HepG2 (cell line): ENCODE results near the gene CTDSP2. TPM values are rescaled to one million over a fixed set of nuclear protein-coding genes. Genes with fewer than 3 reads are reported as not detected.

Source experiments
- ATAC-seq: fragments of 200-7000 bp; cut with Tn5 transposase; 3 replicates; pipeline ENCODE4 v1.9.1; 2020; ENCODE audit warnings: mild to moderate bottlenecking, moderate library complexity
- BruUV-seq: library from RNA; stranded (reverse); fragments of 400-500 nt; replicated peaks from 2 replicates; lab custom pipeline; 2021; lab: Mats Ljungman, UMichigan
- CTCF ChIA-PET: fragments of 300-600 bp; formaldehyde crosslinking; extraction: SDS; loops from one replicate; lab custom pipeline; 2021; ENCODE audit warnings: low total read pairs, inconsistent platforms, low intra/inter-chr PET ratio; lab: Yijun Ruan, JAX
- POLR2A ChIA-PET: fragments of 350-600 bp; sonication (Branson Sonifier 250); formaldehyde crosslinking; loops from one replicate; lab custom pipeline; 2020; ENCODE audit warnings: antibody characterized with exemption, inconsistent platforms; lab: Yijun Ruan, JAX
- DNase-seq: peaks from one replicate; pipeline ENCODE4 v3.0.0-alpha.2; 2015; ENCODE audit warnings: low spot score
- FAIRE-seq: peaks from 3 replicates; lab custom pipeline; 2011; peaks lifted over from hg19 to GRCh38; lab: Jason Lieb, UNC
- H2AFZ ChIP-seq: one replicate; pipeline ENCODE4 v1.6.1; 2011; ENCODE audit warnings: low read length, inconsistent platforms
- H3K27ac ChIP-seq: fragments of 300-600 bp; 3 replicates; pipeline ENCODE4 v1.8.0; 2011; ENCODE audit warnings: mixed run types, mild to moderate bottlenecking, mixed read lengths, low read length, inconsistent platforms; ENCODE audit not compliant: insufficient read depth; ENCODE audit errors: extremely low read length
- H3K27me3 ChIP-seq, 2 experiments: fragments of 200-600 bp in 1 of 2; 2 replicates in 1 of 2; 3 replicates in 1 of 2; pipeline versions ENCODE4 v1.6.0 to v1.8.0; 2011; ENCODE audit warnings: low read length in 2 of 2, mild to moderate bottlenecking in 2 of 2, moderate library complexity in 2 of 2, inconsistent platforms in 1 of 2; ENCODE audit not compliant: insufficient read depth in 2 of 2, control insufficient read depth in 1 of 2
- H3K36me3 ChIP-seq, 2 experiments: fragments of 200-600 bp in 1 of 2; replicated peaks in 1 of 2; 2 replicates in 1 of 2; 3 replicates in 1 of 2; pipeline versions ENCODE4 v1.5.1 to v1.8.0; 2011; ENCODE audit warnings: low read length in 2 of 2, inconsistent platforms in 1 of 2; ENCODE audit not compliant: insufficient read depth in 2 of 2, control insufficient read depth in 1 of 2
- H3K4me1 ChIP-seq: 2 replicates; pipeline ENCODE4 v1.5.1; 2012; ENCODE audit warnings: low read length, inconsistent platforms; ENCODE audit not compliant: insufficient read depth
- H3K4me2 ChIP-seq: 2 replicates; pipeline ENCODE4 v1.6.0; 2011; ENCODE audit warnings: low read depth, low read length, inconsistent platforms
- H3K4me3 ChIP-seq, 3 experiments: fragments of 200-600 bp in 1 of 3; sonication (generic), shearing (Covaris generic) in 1 of 3; replicated peaks in 1 of 3; 2 replicates each; pipeline ENCODE4 v1.5.1; 2011 to 2016; ENCODE audit warnings: low read length in 3 of 3, inconsistent platforms in 2 of 3, low read depth in 2 of 3, mild to moderate bottlenecking in 2 of 3, control low read depth in 1 of 3, mixed read lengths in 1 of 3; ENCODE audit not compliant: insufficient read depth in 1 of 3
- H3K79me2 ChIP-seq: one replicate; pipeline ENCODE4 v1.6.1; 2011; ENCODE audit warnings: low read length, inconsistent platforms; ENCODE audit not compliant: insufficient read depth
- H3K9ac ChIP-seq: 2 replicates; pipeline ENCODE4 v1.6.0; 2011; ENCODE audit warnings: mild to moderate bottlenecking, low read depth, low read length, inconsistent platforms; ENCODE audit not compliant: insufficient read depth
- H3K9me3 ChIP-seq: 2 replicates; pipeline ENCODE4 v1.5.1; 2012; ENCODE audit warnings: mild to moderate bottlenecking, low read length
- H4K20me1 ChIP-seq: 2 replicates; pipeline ENCODE4 v1.6.0; 2011; ENCODE audit warnings: inconsistent platforms, mild to moderate bottlenecking, low read length, moderate library complexity; ENCODE audit not compliant: insufficient read depth
- CTCF ChIP-seq: sonication (generic); formaldehyde crosslinking; IDR thresholded peaks from 2 replicates; pipeline ENCODE4 v1.5.0; 2020; ENCODE audit warnings: mild to moderate bottlenecking, missing genetic modification reagents, moderate library complexity
- MEIS2 ChIP-seq: sonication (generic); formaldehyde crosslinking; IDR thresholded peaks from 2 replicates; pipeline ENCODE4 v1.9.0; 2021; ENCODE audit warnings: mild to moderate bottlenecking, missing genetic modification reagents
- PREB ChIP-seq: sonication (generic); formaldehyde crosslinking; IDR thresholded peaks from 2 replicates; pipeline ENCODE4 v1.4.0; 2020; ENCODE audit warnings: missing genetic modification reagents
- SMC3 ChIP-seq: IDR thresholded peaks from 2 replicates; pipeline ENCODE4 v1.6.1; 2011; ENCODE audit warnings: low read length, improper control_type of control experiment
- STAG1 ChIP-seq: sonication (generic); formaldehyde crosslinking; IDR thresholded peaks from 2 replicates; pipeline ENCODE4 v1.4.0; 2020; ENCODE audit warnings: missing genetic modification reagents
- ZNF280D ChIP-seq: sonication (generic); formaldehyde crosslinking; IDR thresholded peaks from 2 replicates; pipeline ENCODE4 v1.5.1; 2020; ENCODE audit warnings: mild to moderate bottlenecking, missing genetic modification reagents
- ZNF331 ChIP-seq: sonication (generic); formaldehyde crosslinking; IDR thresholded peaks from 2 replicates; pipeline ENCODE4 v1.4.0; 2020; ENCODE audit warnings: missing genetic modification reagents
- WGBS: methylation state at CpG from one replicate; pipeline ENCODE4 v1.1.6; 2017; ENCODE audit warnings: low lambda C conversion rate; 5-methylcytosine and 5-hydroxymethylcytosine counted together
- in situ Hi-C: cut with HindIII; loops from 2 replicates; pipeline ENCODE4 v1.10.0; 2017; ENCODE audit warnings: low pct_unique_long_range_greater_than_20kb; ENCODE audit not compliant: extremely low pct_ligation_motif_present
- intact Hi-C: fragments of 100-400 bp; cut with micrococcal nuclease; formaldehyde crosslinking; loops from one replicate; pipeline ENCODE4 v1.10.0; 2022; ENCODE audit not compliant: unreplicated experiment
- polyA plus RNA-seq, 8 experiments: library from polyadenylated mRNA; depleted of rRNA in 3 of 8; stranded (reverse) in 7 of 8; unstranded in 1 of 8; fragments of >200 nt; fragmentation: Illumina TruSeq in 4 of 8; extraction: Trizol in 4 of 8; gene quantifications; 2 replicates each; pipeline versions ENCODE4 v1.2.1 to v1.2.3, GENCODE V29; 2011 to 2016; ENCODE audit warnings: low read depth in 4 of 8, missing spikeins in 1 of 8, mixed read lengths in 1 of 8; ENCODE audit not compliant: insufficient read depth in 1 of 8
- total RNA-seq, 5 experiments: library from RNA; depleted of rRNA; stranded (reverse); fragments of >200 nt; fragmentation: Illumina TruSeq; extraction: Trizol; gene quantifications; 2 replicates each; pipeline ENCODE4 v1.2.3, GENCODE V29; 2016; ENCODE audit warnings: low read depth in 1 of 5
- TF ChIP-seq, protein P1 (sequence below): sonication (generic); formaldehyde crosslinking; IDR thresholded peaks from 2 replicates; pipeline ENCODE4 v1.4.0; 2020; ENCODE audit warnings: missing genetic modification reagents
- TF ChIP-seq, protein P2 (sequence below): sonication (generic); formaldehyde crosslinking; IDR thresholded peaks from 2 replicates; pipeline ENCODE4 v1.5.1; 2020; ENCODE audit warnings: mild to moderate bottlenecking, moderate library complexity, missing genetic modification reagents

Gene CTDSP2
- total and polyA plus RNA-seq, 2 of the 13 experiments (the other 11 are each of a cell fraction or from before 2014, with no cell fraction given), result 38.1 to 82.5 TPM

GRCh38 chr12:57815177-57816000, 31.1 kb downstream of the CTDSP2 start:
- ChIA-PET POLR2A (interaction anchor here (0.8 to 1.9 kb wide), 3 partner anchors 29 to 43 kb away, joined by 3 to 6 read pairs (median 3); partner anchors contain the start of genes CTDSP2, EEF1AKMT3 and METTL1), CTCF (interaction anchor here (1.3 kb wide), 1 partner anchor 12 kb away, joined by 4 read pairs; no protein-coding TSS in a partner anchor)
- no peaks in the 10 kb centered on the region for H3K79me2 ChIP-seq
- H3K27me3 ChIP-seq, result no peaks in the 10 kb centered on the region
- no peak overlapping the region for H3K9ac ChIP-seq
- H3K27ac ChIP-seq, result no peak overlapping the region
- H3K36me3 ChIP-seq, result no peaks in the 10 kb centered on the region
- no peak overlapping the region for H2AFZ ChIP-seq
- H3K4me2 ChIP-seq, result no peak overlapping the region
- H4K20me1 ChIP-seq, result no peaks in the 10 kb centered on the region
- 92% methylated on average over 9 of the region's 13 CpGs for WGBS
- TF ChIP-seq, protein P1, sequence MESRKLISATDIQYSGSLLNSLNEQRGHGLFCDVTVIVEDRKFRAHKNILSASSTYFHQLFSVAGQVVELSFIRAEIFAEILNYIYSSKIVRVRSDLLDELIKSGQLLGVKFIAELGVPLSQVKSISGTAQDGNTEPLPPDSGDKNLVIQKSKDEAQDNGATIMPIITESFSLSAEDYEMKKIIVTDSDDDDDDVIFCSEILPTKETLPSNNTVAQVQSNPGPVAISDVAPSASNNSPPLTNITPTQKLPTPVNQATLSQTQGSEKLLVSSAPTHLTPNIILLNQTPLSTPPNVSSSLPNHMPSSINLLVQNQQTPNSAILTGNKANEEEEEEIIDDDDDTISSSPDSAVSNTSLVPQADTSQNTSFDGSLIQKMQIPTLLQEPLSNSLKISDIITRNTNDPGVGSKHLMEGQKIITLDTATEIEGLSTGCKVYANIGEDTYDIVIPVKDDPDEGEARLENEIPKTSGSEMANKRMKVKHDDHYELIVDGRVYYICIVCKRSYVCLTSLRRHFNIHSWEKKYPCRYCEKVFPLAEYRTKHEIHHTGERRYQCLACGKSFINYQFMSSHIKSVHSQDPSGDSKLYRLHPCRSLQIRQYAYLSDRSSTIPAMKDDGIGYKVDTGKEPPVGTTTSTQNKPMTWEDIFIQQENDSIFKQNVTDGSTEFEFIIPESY (CRISPR knock-in tag), result peak; percentile 63
- peak; percentile 57 for TF ChIP-seq STAG1 (CRISPR knock-in tag)
- TF ChIP-seq ZNF331, result 0 out of 2 replicates have a peak, but pooled peaks have one; percentile 20
- TF ChIP-seq SMC3, result peak; percentile 6; the same call in 1 of the 2 replicates
- no peak for TF ChIP-seq ZNF280D (CRISPR knock-in tag)
- no peak for TF ChIP-seq PREB (CRISPR knock-in tag)
- TF ChIP-seq MEIS2, result no peak
- peak; percentile 59 for TF ChIP-seq CTCF (CRISPR knock-in tag)
- TF ChIP-seq, protein P2, sequence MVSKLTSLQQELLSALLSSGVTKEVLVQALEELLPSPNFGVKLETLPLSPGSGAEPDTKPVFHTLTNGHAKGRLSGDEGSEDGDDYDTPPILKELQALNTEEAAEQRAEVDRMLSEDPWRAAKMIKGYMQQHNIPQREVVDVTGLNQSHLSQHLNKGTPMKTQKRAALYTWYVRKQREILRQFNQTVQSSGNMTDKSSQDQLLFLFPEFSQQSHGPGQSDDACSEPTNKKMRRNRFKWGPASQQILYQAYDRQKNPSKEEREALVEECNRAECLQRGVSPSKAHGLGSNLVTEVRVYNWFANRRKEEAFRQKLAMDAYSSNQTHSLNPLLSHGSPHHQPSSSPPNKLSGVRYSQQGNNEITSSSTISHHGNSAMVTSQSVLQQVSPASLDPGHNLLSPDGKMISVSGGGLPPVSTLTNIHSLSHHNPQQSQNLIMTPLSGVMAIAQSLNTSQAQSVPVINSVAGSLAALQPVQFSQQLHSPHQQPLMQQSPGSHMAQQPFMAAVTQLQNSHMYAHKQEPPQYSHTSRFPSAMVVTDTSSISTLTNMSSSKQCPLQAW (CRISPR knock-in tag), result peak; percentile 56; the same call in 1 of the 2 replicates
- ATAC-seq (peak; percentile 62), FAIRE-seq (no peak), DNase-seq (peak; percentile 42)
- no peaks in the 10 kb centered on the region for H3K9me3 ChIP-seq
- H3K4me1 ChIP-seq, result peaks cover 84% of the 10 kb centered on the region
- H3K4me3 ChIP-seq, result no peak overlapping the region
- in situ Hi-C loops, result no loop called here
- intact Hi-C loops, result no loop called here
- no TSS peak for BruUV-seq
